GM19372 (cell line): ENCODE results near the gene GABRA4.
A peak's percentile ranks its signal among the peaks of the same experiment; 100 is the strongest.

Experiments
- ATAC-seq: cut with Tn5 transposase; IDR thresholded peaks from one replicate; pipeline ENCODE4 v1.9.1; 2021; ENCODE audit warnings: mild to moderate bottlenecking, low read depth, moderate library complexity; ENCODE audit not compliant: unreplicated experiment

GABRA4 gene

DNA sequence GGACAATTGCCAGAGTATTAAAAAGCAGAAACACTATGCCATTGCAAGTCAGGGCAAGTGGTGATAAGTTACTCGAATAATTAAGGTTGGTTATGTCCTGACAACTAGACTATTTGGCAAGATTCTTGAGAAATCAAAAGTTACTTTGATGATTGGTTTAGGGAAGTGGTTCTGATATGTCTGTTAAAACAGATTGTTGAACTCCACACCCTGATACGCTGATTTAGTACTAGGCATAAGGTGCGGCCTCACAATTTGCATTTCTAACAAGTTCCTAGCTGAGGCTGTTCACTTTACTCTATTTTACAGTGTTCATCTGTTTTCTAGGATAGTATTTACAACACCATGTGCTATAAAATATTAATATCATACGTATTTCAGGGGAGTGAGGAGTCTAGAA, 12.5 kb downstream of the GABRA4 start:
- no peak for ATAC-seq

DNA sequence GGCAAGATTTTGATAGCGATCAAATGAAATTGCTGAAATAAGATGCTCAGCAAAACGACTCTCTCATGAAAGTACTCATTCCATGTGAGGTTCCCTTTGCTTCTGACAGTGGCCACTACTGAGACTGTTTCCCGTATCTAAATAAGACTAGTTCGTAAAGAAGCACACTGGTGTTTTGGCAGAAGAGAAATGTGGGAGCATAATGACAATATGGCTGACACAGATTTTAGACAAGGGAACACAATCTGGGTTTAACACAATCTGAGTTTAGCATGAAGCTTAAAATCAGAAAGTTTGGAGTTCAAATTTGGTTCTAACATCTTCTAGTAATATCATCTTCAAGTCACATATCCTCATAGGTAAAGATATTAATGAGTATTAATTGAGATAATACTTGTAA, 13.7 kb downstream of the GABRA4 start:
- ATAC-seq, result no peak

DNA sequence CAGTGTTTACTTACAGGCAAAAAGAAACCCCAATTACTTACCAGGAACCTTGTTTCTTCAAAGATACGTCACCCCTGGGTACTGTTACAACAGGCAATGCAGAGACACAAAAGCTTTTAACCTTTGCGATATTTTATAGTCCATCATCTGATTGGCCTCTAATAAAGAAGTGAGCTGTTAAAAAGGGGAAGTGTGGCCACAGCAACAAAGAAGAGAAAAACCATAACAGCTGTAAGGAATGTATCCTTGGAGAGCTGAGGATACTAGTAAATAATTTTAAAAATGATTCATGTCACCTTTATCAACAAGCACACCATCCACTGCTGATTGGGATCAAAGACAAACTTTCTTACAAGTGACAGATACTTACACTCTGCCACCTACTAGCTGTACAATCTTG, 14.1 kb downstream of the GABRA4 start:
- ATAC-seq, result no peak

DNA sequence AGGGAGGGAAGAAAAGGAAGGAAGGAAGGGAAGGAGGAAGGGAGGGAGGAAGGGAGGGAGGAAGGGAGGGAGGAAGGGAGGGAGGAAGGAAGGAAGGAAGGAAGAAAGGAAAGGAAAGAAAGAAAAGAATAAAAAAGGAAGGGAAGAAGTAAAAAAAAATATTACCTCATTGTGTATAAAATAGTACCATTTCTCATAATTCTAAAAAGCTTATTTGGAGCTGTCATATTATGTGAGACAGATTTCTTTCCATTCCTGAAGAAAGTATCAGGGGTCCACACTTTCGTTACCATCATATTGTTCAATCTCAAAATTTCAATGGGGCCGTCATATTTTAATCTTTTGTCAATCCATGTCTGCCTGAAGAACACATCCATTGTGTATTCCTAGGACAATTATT, 16.1 kb downstream of the GABRA4 start:
- ATAC-seq, result no peak

DNA sequence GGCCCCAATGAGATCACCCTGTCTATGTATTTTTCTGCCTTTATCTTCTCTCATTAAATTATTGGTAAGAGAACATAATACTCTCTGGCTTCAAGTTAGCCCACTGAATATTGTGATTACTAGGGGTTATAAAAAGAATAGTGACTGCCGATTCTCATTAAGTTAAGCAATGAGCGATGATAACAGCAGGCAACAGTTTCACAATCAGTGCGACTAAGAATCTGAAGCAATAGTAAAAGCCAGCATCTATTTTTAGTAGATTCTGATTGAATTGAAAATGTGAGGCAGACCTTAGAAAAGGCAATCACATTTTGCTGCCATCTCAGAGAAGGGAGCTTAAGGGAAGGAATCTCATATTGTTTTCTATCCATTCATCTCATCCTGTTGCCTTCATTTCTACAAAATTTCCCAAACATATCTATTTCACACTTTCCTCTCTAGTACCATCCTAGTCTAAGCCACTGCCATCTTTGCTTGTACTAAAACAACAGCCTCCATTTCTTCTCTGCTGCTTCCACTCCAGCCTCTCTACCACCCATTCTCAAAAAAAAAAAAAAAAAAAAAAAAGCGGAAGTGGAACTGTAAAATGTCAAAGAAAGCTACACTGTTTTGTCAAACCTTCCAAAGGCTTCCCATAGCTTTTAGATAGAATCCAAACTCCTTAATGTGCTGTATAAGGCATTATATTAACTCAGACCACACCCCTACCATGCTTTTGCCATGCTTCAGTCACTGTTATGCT, 17.4 kb downstream of the GABRA4 start:
- ATAC-seq, result peak; percentile 62

DNA sequence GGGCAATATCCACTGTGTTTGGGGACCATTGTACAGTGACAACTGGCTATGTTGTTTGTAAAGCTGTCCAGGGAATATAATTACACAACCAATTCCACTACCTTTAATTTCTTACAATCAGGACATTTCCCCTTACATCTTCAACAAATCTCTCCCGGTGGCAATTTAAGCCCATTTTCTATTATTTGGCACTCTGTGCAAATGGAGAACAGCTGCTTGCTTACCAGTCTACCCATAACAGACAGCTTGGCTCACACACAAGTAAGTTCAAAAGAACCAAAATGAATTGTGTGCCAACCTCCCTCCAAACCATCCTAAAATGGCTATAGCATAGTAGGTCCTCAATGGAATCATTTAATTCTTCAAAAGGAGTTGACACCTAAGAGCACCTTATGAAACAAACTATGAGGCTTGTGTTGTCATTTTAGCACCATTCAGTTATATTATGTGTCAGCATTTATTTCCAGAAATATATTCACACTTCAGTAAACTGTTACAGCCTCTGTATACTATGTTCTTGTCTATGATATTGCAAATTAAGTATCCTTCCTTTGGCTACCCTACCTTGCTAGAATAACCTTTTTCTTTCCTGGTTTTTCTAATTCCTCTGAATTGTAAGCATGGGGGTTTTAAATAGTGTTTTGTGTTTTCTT, 18.4 kb downstream of the GABRA4 start:
- no peak for ATAC-seq

DNA sequence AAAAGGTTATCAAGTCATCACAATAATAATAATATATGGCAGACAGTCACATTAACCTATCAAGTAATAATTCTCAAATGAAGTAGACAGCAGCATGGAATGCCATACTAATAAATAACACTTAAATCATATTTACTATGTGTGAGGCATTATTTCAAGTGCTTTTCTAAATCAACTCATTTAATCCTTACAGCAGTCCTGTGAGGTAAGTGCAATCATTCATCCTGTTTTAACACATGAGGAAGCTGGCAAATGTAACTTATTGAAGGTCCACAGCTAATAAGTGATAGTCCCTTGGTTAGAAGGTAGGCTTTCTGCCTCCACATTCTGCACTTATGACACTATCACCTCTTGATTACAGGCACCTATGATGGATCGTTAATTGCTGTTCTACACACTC, 24.5 kb downstream of the GABRA4 start:
- ATAC-seq, result no peak

DNA sequence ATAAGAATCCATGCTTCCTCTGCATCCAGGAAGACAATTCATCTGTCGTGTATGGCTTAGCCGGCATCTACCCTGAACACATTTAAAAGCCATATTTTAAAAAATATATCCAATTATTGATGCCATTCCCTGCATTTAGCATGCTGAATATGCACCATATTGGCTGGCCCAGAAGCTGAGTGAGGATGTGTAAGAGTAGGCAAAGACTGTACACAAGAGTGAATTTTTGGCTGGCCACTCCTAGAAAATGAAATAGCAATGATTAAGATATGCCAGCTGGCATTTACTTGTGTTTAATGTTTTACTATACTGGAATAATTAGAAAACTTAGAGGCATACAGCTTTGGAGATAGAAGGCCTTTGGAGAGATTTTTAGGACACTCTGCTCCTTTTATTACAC, 25.8 kb downstream of the GABRA4 start:
- ATAC-seq, result no peak

DNA sequence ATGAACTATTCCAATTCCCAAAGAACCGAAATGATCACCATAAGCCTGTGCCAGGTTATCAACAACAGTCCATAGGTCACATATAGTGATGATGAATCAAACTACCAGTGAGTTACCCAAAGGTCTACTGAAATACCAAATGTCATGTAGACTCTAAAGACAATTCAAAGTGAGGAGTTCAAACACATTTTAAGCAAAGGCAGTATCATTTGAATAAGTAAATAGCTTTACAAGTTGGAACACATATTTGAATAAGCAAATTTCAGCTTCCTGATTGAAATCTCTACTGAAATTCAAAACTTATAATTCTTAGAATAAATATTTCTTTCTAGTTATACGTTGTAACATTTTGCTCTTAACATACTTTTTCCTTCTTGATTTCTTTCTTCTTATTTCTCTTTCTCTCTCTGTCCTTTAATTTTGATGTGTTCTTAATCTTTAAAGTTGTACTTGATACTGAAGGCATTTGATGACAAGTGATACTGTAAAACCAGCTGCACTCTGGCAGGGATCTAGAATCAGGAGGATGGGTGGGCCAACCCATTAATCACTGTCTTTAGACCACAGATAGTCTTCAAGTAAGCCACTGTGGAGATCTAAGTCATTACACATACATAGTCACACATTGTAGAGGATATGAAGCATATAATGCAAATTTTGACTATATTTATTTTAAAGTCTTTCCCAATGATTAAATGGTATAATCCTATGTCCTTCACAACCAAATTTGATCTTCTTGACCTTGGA, 34.5 kb downstream of the GABRA4 start:
- ATAC-seq, result no peak

DNA sequence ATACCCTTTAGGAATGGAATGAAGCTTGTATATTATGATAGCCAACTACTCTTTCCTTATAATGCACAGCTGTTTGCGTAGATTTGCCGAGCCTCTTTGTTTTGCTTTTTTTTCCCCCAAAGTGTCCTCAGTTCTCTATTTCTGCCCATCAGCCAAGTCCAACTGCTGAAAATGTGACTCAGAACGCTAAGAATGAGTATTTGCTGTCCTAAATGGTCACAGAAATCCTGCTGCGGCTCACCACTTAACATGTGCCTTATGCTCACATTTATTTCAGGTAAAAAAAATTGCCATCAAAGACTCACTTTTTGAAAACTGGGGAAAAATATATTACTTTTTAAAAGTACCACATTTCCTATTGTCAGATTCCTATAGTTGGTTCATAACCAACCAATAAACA, 36.9 kb downstream of the GABRA4 start:
- ATAC-seq, result no peak

DNA sequence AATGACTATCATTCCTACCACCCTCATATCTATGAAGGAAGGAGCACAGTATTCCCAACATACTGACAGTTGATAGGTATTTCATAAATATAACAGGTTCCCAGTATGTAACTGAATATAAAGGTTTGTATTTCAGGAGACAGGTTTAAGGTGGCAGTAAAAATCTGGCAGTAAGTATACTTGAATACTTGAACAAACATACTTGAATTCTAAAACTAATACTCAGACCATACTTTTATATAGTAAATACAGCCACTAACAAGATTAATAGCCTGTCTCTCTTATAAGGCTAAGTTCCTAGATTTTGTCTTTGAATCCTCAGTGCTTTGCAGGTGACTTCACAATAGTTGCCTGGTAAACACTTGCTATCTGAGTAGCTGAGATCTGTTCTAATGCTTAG, 37.8 kb downstream of the GABRA4 start:
- no peak for ATAC-seq

DNA sequence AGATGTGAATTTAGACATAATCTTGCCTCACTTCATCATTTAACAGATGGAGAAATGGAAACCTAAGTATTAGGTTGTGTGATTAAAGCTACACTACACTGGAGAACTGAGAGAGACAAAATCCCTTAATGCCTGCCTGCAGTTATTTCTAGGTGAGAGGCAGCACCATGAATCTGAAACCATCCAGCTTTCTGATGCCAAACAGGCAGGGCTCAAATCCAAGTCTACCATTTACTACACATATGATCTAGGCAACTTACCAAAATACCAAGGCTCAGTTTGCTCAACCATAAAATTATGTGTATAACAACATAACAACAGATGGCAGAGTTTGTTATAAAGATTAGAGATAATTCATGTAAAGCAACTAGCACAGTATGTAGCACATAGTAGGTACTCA, 38.7 kb downstream of the GABRA4 start:
- no peak for ATAC-seq

DNA sequence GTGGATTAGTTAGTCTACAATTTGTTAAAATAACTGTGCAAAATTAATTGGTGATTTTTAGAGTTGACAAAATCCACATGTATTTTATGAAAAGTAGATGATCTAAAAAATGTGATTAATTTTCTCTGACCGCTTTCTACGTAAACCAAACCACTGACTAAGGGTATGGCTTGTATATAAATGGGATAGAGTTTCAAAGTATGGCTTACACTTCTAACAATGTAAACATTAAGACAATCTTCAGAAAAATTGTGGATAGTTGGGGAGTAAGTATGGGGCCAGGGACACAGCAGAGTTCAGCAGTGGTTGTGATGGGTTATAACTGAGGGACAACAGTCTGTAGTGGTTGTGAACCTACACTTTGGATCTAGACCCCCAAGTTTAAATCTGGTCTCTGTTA, 39.8 kb downstream of the GABRA4 start:
- no peak for ATAC-seq

DNA sequence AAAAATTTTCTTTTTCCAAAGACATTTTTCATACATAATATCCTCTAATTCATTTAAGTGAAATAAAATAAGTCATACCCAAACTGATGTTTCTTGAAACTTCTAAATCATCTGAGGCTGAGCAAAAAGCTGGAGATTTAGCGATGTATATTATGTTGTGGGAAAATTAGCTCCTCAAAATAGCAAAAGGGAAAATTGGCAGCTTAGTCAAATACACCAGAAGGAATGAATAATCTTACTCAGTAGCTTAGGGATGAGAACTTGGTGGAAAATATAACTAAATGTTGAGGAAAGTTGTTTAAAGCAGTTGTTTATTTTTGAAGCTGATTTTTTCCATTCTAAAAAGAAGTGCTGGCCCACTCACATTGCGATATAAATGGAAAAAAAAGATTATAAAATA, 40.9 kb downstream of the GABRA4 start:
- ATAC-seq, result no peak

DNA sequence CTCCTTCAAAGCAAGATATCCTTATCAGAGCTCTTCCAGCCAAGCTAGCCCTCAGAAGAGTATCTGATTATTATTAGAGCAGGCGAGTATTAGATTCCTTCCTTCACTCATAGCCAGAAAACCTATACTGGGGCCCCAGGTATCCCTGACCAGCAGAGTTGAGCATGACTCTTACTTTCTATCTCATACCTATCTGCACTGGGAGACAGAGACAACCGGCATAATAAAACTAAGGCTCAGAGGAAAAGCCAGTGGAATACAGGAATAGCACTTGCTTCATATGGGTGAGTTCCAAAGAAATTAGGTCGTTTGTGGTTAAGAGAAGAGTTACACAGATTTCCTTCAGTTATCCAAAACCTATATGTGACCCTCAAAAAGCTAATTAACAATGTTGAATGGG, 42.6 kb downstream of the GABRA4 start:
- ATAC-seq, result no peak

DNA sequence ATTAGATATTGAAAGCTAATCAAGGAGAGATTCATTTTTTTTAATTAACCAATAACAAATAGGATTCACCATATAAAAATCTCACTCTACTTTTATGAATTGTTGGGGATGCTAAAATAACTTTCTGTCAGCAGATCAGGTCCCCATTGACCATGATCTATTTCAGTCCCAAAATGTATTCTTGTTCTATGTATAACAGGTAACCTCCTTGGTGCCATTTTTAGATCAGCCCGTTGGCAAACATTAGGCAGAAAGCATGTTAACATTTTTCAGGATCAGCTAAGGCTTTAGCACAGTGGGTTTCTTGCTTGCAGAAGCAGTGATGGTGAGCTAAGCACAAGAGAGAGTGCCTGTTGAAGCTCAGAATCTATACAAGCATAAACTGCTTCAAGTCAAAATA, 43.6 kb downstream of the GABRA4 start:
- no peak for ATAC-seq

DNA sequence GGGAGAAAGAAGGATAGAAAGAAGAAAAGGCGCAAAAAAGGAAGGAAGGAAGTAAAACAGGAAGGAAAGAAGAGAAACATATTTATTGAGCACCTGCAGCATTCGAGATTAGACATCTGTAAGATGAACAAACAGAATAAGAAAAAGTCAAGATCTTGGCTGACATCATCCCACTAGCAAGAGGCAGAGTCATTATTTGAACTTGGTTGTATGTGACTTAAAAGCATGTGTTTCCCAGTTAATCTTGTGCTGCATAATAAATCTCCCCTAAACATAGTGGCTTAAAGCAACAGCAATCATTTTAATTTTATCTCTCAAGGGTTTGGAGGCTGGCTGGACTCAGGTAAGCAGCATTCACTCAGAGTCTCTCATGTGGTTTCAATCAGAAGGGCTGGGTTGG, 45.8 kb downstream of the GABRA4 start:
- ATAC-seq, result no peak

DNA sequence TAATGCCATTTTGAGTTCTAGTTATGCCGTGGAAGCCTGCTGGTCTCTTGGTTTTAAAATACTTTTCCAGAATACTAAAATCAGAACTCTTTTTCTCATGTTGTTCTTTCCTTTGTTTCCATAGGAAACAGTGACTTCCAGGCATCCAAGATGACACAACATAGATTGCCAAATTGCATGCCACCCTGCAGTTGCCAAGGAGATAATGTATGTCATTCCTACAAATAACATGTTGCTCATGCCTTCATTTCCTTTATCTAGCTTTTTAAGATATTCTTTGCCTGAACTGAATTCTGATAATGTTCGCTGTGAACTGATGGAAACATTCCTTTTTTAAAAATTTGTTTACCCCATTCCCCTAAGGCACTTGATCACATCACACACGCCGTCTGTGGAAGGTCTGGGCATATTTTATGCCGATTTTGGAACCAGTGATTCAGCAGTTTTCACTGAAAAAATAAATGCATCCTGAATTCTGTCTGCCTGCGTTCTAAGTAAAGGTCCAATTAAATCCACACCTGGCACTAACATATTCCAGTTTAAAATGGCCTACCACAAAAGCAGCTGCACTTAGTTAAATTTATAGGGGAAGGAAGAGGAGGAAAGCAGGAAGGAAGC, 46.4 kb downstream of the GABRA4 start:
- ATAC-seq, result no peak

DNA sequence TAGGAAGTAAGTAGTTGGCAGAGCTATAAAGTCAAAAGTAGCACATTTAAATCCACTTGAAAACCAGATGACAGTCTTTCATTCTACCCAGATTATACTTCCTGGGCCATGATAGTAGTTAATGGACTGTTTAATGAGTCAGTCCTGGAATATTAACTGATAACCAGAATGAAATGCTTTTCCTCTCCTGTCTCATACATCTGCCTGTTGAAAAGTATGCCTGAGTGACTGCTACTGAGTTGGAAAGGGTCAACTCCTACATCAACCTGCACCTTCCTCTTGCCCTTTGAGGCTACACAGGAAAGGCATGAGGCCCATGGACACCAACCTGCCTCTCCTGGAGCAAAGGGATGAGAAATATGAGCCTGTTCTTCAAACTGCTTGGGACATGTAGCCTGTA, 48.3 kb downstream of the GABRA4 start:
- no peak for ATAC-seq

DNA sequence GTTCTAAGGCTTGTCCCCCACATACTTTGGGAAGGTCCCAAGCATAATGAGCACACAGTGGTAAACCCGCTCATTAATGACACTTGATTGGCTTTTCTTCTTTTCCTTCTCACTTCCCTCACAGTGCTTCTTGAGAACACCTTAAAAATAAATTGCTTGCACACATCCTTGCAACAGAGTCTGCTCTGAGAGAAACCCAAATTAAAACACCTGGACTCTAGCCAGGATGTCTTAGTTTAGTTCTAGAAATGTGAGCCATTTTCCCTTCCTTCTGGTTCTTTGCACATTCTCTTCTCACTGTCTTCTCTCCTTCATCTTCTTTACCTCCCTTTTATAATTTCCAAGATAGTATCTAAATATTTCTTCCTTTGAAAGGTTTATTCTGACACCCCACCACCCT, 49.0 kb downstream of the GABRA4 start:
- no peak for ATAC-seq

DNA sequence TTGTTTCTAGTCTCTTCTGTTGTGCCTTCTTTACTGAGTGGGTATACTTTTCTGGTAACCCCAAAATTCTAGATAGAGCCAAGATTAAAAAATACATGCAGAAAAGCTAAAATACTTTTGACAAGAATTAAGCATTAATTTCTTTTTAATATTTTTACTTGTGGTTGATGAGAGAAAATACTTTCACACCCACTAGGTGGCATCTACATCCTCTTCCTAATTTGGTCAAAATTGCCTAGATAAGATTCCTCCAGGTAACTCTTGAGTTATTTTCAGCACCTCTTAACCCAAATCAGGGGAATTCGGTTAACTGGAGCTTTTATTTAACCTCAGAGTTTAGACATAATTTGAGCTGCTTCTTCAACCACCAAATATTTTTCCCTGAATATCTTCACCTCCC, 55.9 kb downstream of the GABRA4 start:
- ATAC-seq, result no peak
